ENCODE results near the gene CD247. TPM values are rescaled to one million over a fixed set of nuclear protein-coding genes. Genes with fewer than 3 reads are reported as not detected.

CD247 gene
- total RNA-seq, 1 donor from 2014 or later = not detected

DNA sequence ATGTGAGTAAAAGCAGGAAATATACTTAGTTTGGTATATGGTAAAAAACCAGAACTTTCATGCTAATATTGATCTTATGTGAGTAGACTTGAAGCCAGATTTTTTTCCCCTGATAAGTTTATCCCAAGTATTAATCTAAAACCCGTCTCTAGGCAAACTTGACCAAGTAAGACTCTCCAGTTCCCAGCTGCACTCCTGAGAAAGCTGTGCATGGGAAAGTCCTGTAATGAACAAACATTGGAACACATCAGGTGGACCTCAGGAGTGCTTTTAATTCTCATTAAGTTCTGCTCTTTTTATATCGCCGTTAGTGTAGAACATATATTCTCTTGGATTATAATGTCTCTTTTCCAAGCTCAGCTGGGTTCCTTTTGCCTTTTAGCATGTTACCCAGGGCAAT is 105.0 kb downstream of the CD247 start:
- DNase-seq (ENCODE audit: low read depth) = no peak
- no peaks in the 10 kb centered on the region for H3K27me3 ChIP-seq (ENCODE audit: control insufficient read depth, insufficient read depth, low read length)
- TF ChIP-seq, protein P1, sequence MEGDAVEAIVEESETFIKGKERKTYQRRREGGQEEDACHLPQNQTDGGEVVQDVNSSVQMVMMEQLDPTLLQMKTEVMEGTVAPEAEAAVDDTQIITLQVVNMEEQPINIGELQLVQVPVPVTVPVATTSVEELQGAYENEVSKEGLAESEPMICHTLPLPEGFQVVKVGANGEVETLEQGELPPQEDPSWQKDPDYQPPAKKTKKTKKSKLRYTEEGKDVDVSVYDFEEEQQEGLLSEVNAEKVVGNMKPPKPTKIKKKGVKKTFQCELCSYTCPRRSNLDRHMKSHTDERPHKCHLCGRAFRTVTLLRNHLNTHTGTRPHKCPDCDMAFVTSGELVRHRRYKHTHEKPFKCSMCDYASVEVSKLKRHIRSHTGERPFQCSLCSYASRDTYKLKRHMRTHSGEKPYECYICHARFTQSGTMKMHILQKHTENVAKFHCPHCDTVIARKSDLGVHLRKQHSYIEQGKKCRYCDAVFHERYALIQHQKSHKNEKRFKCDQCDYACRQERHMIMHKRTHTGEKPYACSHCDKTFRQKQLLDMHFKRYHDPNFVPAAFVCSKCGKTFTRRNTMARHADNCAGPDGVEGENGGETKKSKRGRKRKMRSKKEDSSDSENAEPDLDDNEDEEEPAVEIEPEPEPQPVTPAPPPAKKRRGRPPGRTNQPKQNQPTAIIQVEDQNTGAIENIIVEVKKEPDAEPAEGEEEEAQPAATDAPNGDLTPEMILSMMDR (IDR thresholded peaks at IDR 0.05; ENCODE audit: insufficient read depth, low read length, poor library complexity, severe bottlenecking) = no peak

DNA sequence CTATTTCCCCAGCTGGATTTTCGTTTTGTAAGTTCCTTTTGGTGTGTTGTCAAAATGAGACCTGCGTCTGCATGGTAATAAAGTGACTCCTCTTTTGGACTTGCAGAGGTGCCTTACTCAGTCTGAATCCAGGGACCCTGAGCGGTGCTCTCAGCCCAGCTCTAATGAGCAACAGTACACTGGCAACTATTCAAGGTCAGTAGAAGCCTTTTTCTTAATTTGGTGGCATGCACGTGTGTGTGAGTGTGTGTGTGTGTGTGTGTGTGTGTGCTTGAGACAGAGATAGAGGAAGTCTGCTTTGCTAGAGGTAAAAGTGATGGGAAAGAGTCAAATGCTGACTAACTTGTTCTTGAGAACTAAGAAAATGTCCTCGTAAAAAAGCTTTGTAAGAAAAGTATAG is 105.4 kb downstream of the CD247 start:
- no peaks in the 10 kb centered on the region for H3K27me3 ChIP-seq (ENCODE audit: control insufficient read depth, insufficient read depth, low read length)
- peaks cover 1% of the 10 kb centered on the region for H3K36me3 ChIP-seq (ENCODE audit: control insufficient read depth, insufficient read depth, low read length)
- no peak for DNase-seq (ENCODE audit: low read depth)
- H3K4me3 ChIP-seq (ENCODE audit: low read depth, low read length) = no peak overlapping the region
- TF ChIP-seq, protein P1 (IDR thresholded peaks at IDR 0.05; ENCODE audit: insufficient read depth, low read length, poor library complexity, severe bottlenecking) = no peak

More for the DNA sequence above, 105.0 kb downstream of the CD247 start:
- no peak overlapping the region for H3K4me3 ChIP-seq (ENCODE audit: low read depth, low read length)
- peaks cover 1% of the 10 kb centered on the region for H3K36me3 ChIP-seq (ENCODE audit: control insufficient read depth, insufficient read depth, low read length)

DNA sequence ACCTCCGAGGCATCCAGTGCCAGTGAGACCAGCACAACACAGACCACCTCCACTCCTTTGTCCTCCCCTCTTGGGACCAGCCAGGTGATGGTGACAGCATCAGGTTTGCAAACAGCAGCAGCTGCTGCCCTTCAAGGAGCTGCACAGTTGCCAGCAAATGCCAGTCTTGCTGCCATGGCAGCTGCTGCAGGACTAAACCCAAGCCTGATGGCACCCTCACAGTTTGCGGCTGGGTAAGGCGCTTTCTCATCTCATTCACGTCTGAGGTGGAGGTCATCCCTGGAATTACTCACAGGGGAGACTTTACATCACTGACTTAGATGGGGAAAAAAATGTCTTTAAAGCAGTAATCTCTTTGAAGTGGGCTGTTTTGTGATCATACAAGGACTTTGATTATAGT is 106.3 kb downstream of the CD247 start:
- DNase-seq (ENCODE audit: low read depth) = no peak
- H3K27me3 ChIP-seq (ENCODE audit: control insufficient read depth, insufficient read depth, low read length) = no peaks in the 10 kb centered on the region
- no peak overlapping the region for H3K4me3 ChIP-seq (ENCODE audit: low read depth, low read length)
- TF ChIP-seq, protein P1 (IDR thresholded peaks at IDR 0.05; ENCODE audit: insufficient read depth, low read length, poor library complexity, severe bottlenecking) = no peak
- peaks cover 1% of the 10 kb centered on the region for H3K36me3 ChIP-seq (ENCODE audit: control insufficient read depth, insufficient read depth, low read length)

DNA sequence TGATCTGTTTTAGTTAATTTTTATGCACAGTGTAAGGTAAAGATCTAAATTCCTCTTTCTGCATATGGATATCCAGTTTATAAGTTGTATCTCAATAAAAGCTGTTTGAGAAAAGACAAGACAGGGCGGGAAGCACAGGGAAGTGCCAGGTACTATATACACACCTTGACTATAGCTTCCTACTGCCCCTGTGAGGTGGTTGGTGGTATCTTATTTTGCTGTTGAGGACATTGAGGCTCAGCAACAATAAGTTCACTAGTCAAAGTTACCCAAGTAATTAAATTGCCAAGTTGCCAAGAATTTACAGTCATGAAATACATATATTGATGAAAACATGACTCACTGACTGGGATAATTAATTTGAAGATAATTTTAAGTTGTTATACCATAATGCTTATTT is 109.1 kb downstream of the CD247 start:
- Histone ChIP-seq H3K36me3 (ENCODE audit: control insufficient read depth, insufficient read depth, low read length) (no peaks in the 10 kb centered on the region), H3K27me3 (ENCODE audit: control insufficient read depth, insufficient read depth, low read length) (no peaks in the 10 kb centered on the region), H3K4me3 (ENCODE audit: low read depth, low read length) (no peak overlapping the region)
- TF ChIP-seq, protein P1 (IDR thresholded peaks at IDR 0.05; ENCODE audit: insufficient read depth, low read length, poor library complexity, severe bottlenecking) = no peak
- DNase-seq (ENCODE audit: low read depth) = no peak

DNA sequence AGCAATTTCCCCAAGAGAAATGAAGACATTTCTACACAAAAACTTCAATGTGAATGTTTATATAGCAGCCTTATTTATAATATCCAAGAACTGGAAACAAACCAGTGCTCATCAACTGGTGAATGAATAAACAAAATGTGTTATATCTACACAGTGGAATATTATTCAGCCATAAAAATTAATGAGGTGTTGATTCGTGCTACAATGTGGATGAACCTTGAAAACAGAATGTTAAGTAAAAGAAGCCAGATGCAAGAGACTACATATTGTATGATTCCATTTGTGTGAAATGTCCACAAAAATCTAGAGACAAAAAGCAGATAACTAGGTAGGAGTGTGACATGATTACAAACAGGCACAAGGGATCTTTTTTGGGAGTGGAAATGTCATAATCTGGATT is 110.0 kb downstream of the CD247 start:
- no peaks in the 10 kb centered on the region for H3K36me3 ChIP-seq (ENCODE audit: control insufficient read depth, insufficient read depth, low read length)
- DNase-seq (ENCODE audit: low read depth) = no peak
- TF ChIP-seq, protein P1 (IDR thresholded peaks at IDR 0.05; ENCODE audit: insufficient read depth, low read length, poor library complexity, severe bottlenecking) = no peak
- no peaks in the 10 kb centered on the region for H3K27me3 ChIP-seq (ENCODE audit: control insufficient read depth, insufficient read depth, low read length)
- H3K4me3 ChIP-seq (ENCODE audit: low read depth, low read length) = no peak overlapping the region

DNA sequence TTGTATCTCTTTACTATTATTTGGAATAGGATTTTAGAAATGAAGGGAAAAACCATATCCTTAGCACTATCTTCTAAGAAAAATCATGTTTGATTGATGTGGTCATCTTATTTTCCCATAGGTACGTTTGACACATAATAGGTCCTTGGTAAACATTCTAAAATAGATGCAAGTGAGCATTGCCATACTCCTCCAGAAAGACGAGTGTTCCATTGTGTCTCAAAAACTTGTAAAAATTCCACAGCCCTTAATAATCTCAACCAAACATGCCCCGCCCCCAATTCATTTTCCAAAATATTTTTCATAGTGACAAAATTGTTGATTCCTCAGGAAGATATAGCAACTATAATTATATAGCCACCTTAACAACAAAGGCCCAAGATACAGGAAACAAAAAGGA is 113.4 kb downstream of the CD247 start:
- TF ChIP-seq, protein P1 (IDR thresholded peaks at IDR 0.05; ENCODE audit: insufficient read depth, low read length, poor library complexity, severe bottlenecking) = no peak
- no peak for DNase-seq (ENCODE audit: low read depth)
- H3K4me3 ChIP-seq (ENCODE audit: low read depth, low read length) = no peak overlapping the region
- no peaks in the 10 kb centered on the region for H3K36me3 ChIP-seq (ENCODE audit: control insufficient read depth, insufficient read depth, low read length)
- H3K27me3 ChIP-seq (ENCODE audit: control insufficient read depth, insufficient read depth, low read length) = no peaks in the 10 kb centered on the region

All from kidney epithelial cell (primary cell).